NCI-H82 (cell line): ENCODE data around the gene SLC25A21.
"Not testable (repeated sequence)": the region's sequence is repeated elsewhere in the genome, so short reads cannot be mapped to it uniquely, and the experiment has no call there.

ENCODE experiments used
- DNase-seq: peaks from one replicate; lab custom pipeline; 2025; lab: John Stamatoyannopoulos, UW

SLC25A21 gene

GRCh38 chr14:36702474-36702873 lies 469.9 kb downstream of the SLC25A21 start:
- DNase-seq: no peak

- no peak for DNase-seq
These were observed 471.3 kb downstream of the SLC25A21 start for GRCh38 chr14:36701132-36701531.

- DNase-seq: no peak
These were observed 471.8 kb downstream of the SLC25A21 start for GRCh38 chr14:36700651-36701050.

- not testable (repeated sequence) for DNase-seq
These were observed 473.0 kb downstream of the SLC25A21 start for GRCh38 chr14:36699420-36699819.

GRCh38 chr14:36690311-36691040 lies 481.9 kb downstream of the SLC25A21 start:
- DNase-seq: no peak

GRCh38 chr14:36684946-36685345 lies 487.5 kb downstream of the SLC25A21 start:
- DNase-seq: no peak

- no peak for DNase-seq
These were observed 489.2 kb downstream of the SLC25A21 start for GRCh38 chr14:36683083-36683724.

GRCh38 chr14:36682338-36682737 lies 490.1 kb downstream of the SLC25A21 start:
- no peak for DNase-seq

- DNase-seq: no peak
These were observed 496.2 kb downstream of the SLC25A21 start for GRCh38 chr14:36676236-36676635.

GRCh38 chr14:36675581-36675980 lies 496.8 kb downstream of the SLC25A21 start:
- no peak for DNase-seq

GRCh38 chr14:36674659-36675058 lies 497.7 kb downstream of the SLC25A21 start:
- DNase-seq: no peak

- no peak for DNase-seq
These were observed 500.3 kb downstream of the SLC25A21 start for GRCh38 chr14:36672095-36672494.

GRCh38 chr14:36671149-36671548 lies 501.3 kb downstream of the SLC25A21 start:
- DNase-seq: no peak

GRCh38 chr14:36667679-36668078 lies 504.7 kb downstream of the SLC25A21 start:
- DNase-seq: no peak

GRCh38 chr14:36666416-36667206 lies 505.8 kb downstream of the SLC25A21 start:
- no peak for DNase-seq

- DNase-seq: no peak
These were observed 506.5 kb downstream of the SLC25A21 start for GRCh38 chr14:36665887-36666415.

GRCh38 chr14:36664322-36665193 lies 507.8 kb downstream of the SLC25A21 start:
- no peak for DNase-seq

GRCh38 chr14:36663404-36664321 lies 508.7 kb downstream of the SLC25A21 start:
- DNase-seq: no peak

- peak; percentile 6 for DNase-seq
These were observed 509.6 kb downstream of the SLC25A21 start for GRCh38 chr14:36662543-36663403.

GRCh38 chr14:36662258-36662542 lies 510.2 kb downstream of the SLC25A21 start:
- DNase-seq: no peak
